OCI-LY3 (cell line): ENCODE results near the gene CEBPB.

ENCODE experiments used
- CTCF ChIP-seq: fragments of 200-600, 300-600 bp; sonication (generic); IDR thresholded peaks from 2 replicates; pipeline ENCODE4 v1.5.1; 2014; ENCODE audit warnings: antibody characterized with exemption, low read length, low read depth
- EZH2phosphoT487 ChIP-seq: fragments of 200-600 bp; shearing (Covaris generic); IDR thresholded peaks from 2 replicates; pipeline ENCODE4 v1.6.1; 2018; ENCODE audit warnings: antibody characterized with exemption, mixed run types, low read depth

- TF ChIP-seq CTCF (no peak), EZH2phosphoT487 (no peak)
Measured at GRCh38 chr20:50232651-50233324, 42.2 kb downstream of the CEBPB start.
